SU-DHL-6 (cell line): ENCODE data around the gene GPR65.

Source experiments
- H2AFZ ChIP-seq: fragments of 200-600 bp; sonication (generic); 2 replicates; pipeline ENCODE4 v1.6.1; 2014; ENCODE audit warnings: low read depth, mild to moderate bottlenecking, moderate library complexity, mixed read lengths, antibody characterized with exemption, low read length; ENCODE audit not compliant: severe bottlenecking
- H3F3A ChIP-seq: fragments of 200-600 bp; shearing (Covaris generic); 2 replicates; pipeline ENCODE4 v1.6.0; 2016; ENCODE audit warnings: antibody characterized with exemption, mild to moderate bottlenecking; ENCODE audit not compliant: insufficient read depth
- H3K27ac ChIP-seq: fragments of 200-600 bp; sonication (generic); 2 replicates; pipeline ENCODE4 v1.5.1; 2016; ENCODE audit warnings: low read depth, mild to moderate bottlenecking, low read length, moderate library complexity, mixed read lengths
- H3K27me3 ChIP-seq: fragments of 200-600 bp; sonication (generic), shearing (Covaris generic); 2 replicates; pipeline ENCODE4 v1.6.0; 2014; ENCODE audit warnings: mild to moderate bottlenecking, low read length
- H3K36me3 ChIP-seq: fragments of 200-600 bp; sonication (generic); 2 replicates; pipeline ENCODE4 v1.6.1; 2014; ENCODE audit warnings: mild to moderate bottlenecking, low read length, mixed read lengths
- H3K4me2 ChIP-seq: fragments of 300-600, 200-600 bp; shearing (Covaris generic), sonication (generic); 2 replicates; pipeline ENCODE4 v1.6.0; 2014; ENCODE audit warnings: low read length, low read depth, mild to moderate bottlenecking; ENCODE audit not compliant: poor library complexity, severe bottlenecking
- H3K4me3 ChIP-seq: fragments of 200-600 bp; sonication (generic); 2 replicates; pipeline ENCODE4 v1.5.1; 2014; ENCODE audit warnings: antibody characterized with exemption, low read length, mild to moderate bottlenecking, mixed read lengths; ENCODE audit not compliant: insufficient read depth, poor library complexity, severe bottlenecking
- H3K79me2 ChIP-seq: fragments of 200-600 bp; sonication (generic); 2 replicates; pipeline ENCODE4 v1.6.1; 2014; ENCODE audit warnings: mild to moderate bottlenecking, low read length, moderate library complexity; ENCODE audit not compliant: insufficient read depth
- H3K9ac ChIP-seq: fragments of 200-600 bp; sonication (generic); 2 replicates; pipeline ENCODE4 v1.7.0; 2014; ENCODE audit warnings: mild to moderate bottlenecking, low read length
- H3K9me2 ChIP-seq: fragments of 200-600 bp; sonication (generic); replicated peaks from 2 replicates; pipeline ENCODE4 v1.6.1; 2014; ENCODE audit warnings: low read length; ENCODE audit not compliant: insufficient read depth
- H3K9me3 ChIP-seq: fragments of 200-600 bp; sonication (generic); 2 replicates; pipeline ENCODE4 v1.6.1; 2014; ENCODE audit warnings: low read length, mixed read lengths; ENCODE audit not compliant: insufficient read depth
- H4K20me1 ChIP-seq: fragments of 200-600 bp; sonication (generic); 2 replicates; pipeline ENCODE4 v1.6.1; 2014; ENCODE audit warnings: low read depth, mild to moderate bottlenecking, antibody characterized with exemption, low read length, moderate library complexity, mixed read lengths
- CTCF ChIP-seq: fragments of 200-600 bp; sonication (generic); IDR thresholded peaks from one replicate; pipeline ENCODE4 v1.5.1; 2017; ENCODE audit warnings: antibody characterized with exemption, mild to moderate bottlenecking, low read length, moderate library complexity; ENCODE audit not compliant: insufficient read depth, poor library complexity, severe bottlenecking
- EZH2phosphoT487 ChIP-seq: fragments of 200-600 bp; sonication (generic), shearing (Covaris generic); conservative IDR thresholded peaks from 2 replicates; pipeline ENCODE4 v1.6.1; 2018; ENCODE audit warnings: mild to moderate bottlenecking, antibody characterized with exemption, low read length, moderate library complexity, mixed read lengths

The GPR65 gene

GRCh38 chr14:88030892-88031291, 26.0 kb downstream of the GPR65 start:
- no peaks in the 10 kb centered on the region for H3F3A ChIP-seq

GRCh38 chr14:88032373-88032772, 27.4 kb downstream of the GPR65 start:
- Histone ChIP-seq H3K27me3 (no peaks in the 10 kb centered on the region), H4K20me1 (no peaks in the 10 kb centered on the region), H3K36me3 (no peaks in the 10 kb centered on the region), H3K4me3 (no peak overlapping the region), H3K9me2 (no peaks in the 10 kb centered on the region), H3K79me2 (no peaks in the 10 kb centered on the region), H3K4me2 (no peak overlapping the region), H3K9me3 (no peaks in the 10 kb centered on the region), H3K9ac (no peak overlapping the region), H3F3A (no peaks in the 10 kb centered on the region), H2AFZ (no peak overlapping the region), H3K27ac (no peak overlapping the region)
- no peak for TF ChIP-seq EZH2phosphoT487
- TF ChIP-seq CTCF: no peak

More at GRCh38 chr14:88030892-88031291, 26.0 kb downstream of the GPR65 start:
- H3K4me2 ChIP-seq: no peak overlapping the region
- no peak overlapping the region for H3K9ac ChIP-seq
- TF ChIP-seq EZH2phosphoT487 (no peak), CTCF (no peak)
- H4K20me1 ChIP-seq: no peaks in the 10 kb centered on the region
- H2AFZ ChIP-seq: no peak overlapping the region
- H3K79me2 ChIP-seq: no peaks in the 10 kb centered on the region
- no peak overlapping the region for H3K4me3 ChIP-seq
- H3K9me3 ChIP-seq: no peaks in the 10 kb centered on the region
- no peaks in the 10 kb centered on the region for H3K36me3 ChIP-seq
- no peaks in the 10 kb centered on the region for H3K9me2 ChIP-seq
- H3K27ac ChIP-seq: no peak overlapping the region
- no peaks in the 10 kb centered on the region for H3K27me3 ChIP-seq

- no peaks in the 10 kb centered on the region for H3K9me3 ChIP-seq
- H3K9ac ChIP-seq: no peak overlapping the region
- H3K79me2 ChIP-seq: no peaks in the 10 kb centered on the region
- H3K9me2 ChIP-seq: no peaks in the 10 kb centered on the region
- no peak overlapping the region for H2AFZ ChIP-seq
- H3K4me3 ChIP-seq: no peak overlapping the region
- H3K27ac ChIP-seq: no peak overlapping the region
- no peaks in the 10 kb centered on the region for H3K27me3 ChIP-seq
- H3K36me3 ChIP-seq: no peaks in the 10 kb centered on the region
- no peak overlapping the region for H3K4me2 ChIP-seq
- no peaks in the 10 kb centered on the region for H4K20me1 ChIP-seq
- no peaks in the 10 kb centered on the region for H3F3A ChIP-seq
- TF ChIP-seq EZH2phosphoT487 (no peak), CTCF (no peak)
Observed at GRCh38 chr14:88034076-88034475, 29.1 kb downstream of the GPR65 start.

- TF ChIP-seq CTCF (no peak), EZH2phosphoT487 (no peak)
- no peaks in the 10 kb centered on the region for H3K27me3 ChIP-seq
- H3K36me3 ChIP-seq: no peaks in the 10 kb centered on the region
- H3K9ac ChIP-seq: no peak overlapping the region
- H3K4me3 ChIP-seq: no peak overlapping the region
- no peaks in the 10 kb centered on the region for H3K79me2 ChIP-seq
- no peak overlapping the region for H3K4me2 ChIP-seq
- no peaks in the 10 kb centered on the region for H3F3A ChIP-seq
- H3K9me3 ChIP-seq: no peaks in the 10 kb centered on the region
- no peaks in the 10 kb centered on the region for H4K20me1 ChIP-seq
- H3K9me2 ChIP-seq: no peaks in the 10 kb centered on the region
- no peak overlapping the region for H3K27ac ChIP-seq
- no peak overlapping the region for H2AFZ ChIP-seq
Observed at GRCh38 chr14:88036422-88036821, 31.5 kb downstream of the GPR65 start.
